GM18511 (cell line): ENCODE data around the gene UFSP1.
"Not testable (repeated sequence)": the region's sequence is repeated elsewhere in the genome, so short reads cannot be mapped to it uniquely, and the experiment has no call there.

Source experiments
- ATAC-seq: cut with Tn5 transposase; IDR thresholded peaks from one replicate; pipeline ENCODE4 v1.9.1; 2021; ENCODE audit warnings: mild to moderate bottlenecking, moderate library complexity; ENCODE audit not compliant: unreplicated experiment

Gene UFSP1

DNA sequence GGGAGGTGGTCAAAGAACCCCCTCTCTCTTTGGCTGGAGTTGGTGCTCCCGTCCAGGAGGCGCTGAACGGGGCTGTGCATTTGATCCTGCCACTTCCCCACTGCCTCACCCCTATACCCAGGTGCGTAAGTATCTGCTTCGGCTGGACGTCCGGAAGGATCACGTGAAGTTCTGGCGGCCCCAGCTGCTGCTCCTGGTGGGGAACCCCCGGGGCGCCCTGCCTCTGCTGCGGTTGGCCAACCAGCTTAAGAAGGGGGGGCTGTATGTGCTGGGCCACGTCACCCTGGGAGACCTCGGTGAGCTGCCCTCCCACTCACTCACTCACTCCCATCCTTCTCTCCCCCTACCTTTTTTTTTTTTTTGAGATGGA is 27.9 kb downstream of the UFSP1 start:
- no peak for ATAC-seq

DNA sequence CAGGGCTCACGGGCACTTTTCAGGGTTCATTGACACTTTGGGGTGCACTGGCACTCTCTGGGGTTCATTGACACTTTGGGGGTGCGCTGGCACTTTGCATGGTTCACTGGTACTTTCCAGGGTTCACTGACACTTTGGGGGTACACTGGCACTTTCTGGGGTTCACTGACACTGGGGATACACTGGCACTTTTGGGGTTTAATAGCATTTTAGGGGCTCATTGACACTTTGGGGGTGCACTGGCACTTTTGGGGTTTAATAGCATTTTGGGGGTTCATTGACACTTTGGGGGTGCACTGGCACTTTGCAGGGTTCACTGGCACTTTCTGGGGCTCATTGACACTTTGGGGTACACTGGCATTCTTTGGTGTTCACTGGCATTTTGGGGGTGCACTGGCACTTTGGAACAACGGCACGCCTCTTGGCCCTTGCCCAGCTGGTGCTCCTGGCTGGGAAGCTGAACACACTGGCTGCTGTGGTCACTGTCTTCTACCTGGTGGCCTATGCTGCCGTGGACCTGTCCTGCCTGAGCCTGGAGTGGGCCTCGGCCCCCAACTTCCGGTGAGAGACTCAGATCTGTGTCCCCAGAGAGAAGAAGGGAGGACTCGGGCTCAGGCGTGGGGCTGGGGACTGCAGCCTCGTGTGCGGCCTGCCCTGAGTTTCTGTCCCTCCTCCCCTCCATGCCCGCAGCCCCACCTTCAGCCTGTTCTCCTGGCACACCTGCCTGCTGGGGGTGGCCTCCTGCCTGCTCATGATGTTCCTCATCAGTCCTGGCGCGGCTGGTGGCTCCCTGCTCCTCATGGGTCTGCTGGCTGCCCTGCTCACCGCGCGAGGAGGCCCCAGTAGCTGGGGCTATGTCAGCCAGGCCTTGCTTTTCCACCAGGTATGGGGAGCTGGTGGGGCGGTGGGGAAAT is 28.6 kb downstream of the UFSP1 start:
- ATAC-seq: no peak

DNA sequence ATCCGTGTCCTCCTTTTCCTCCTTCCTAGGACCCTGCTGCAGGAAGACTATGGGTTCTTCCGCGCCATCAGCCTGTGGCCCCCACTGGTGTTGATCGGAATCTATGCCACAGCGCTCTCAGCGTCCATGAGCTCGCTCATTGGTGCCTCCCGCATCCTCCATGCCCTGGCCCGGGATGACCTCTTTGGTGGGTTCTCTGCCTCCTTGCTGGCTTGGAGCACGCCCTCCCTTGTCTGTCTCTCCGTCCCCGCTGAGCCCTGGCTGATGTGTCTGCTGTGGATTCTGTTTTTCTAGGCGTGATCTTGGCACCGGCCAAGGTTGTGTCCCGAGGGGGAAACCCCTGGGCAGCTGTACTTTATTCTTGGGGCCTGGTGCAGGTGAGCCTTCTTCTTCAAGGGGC is 29.7 kb downstream of the UFSP1 start:
- ATAC-seq: no peak

DNA sequence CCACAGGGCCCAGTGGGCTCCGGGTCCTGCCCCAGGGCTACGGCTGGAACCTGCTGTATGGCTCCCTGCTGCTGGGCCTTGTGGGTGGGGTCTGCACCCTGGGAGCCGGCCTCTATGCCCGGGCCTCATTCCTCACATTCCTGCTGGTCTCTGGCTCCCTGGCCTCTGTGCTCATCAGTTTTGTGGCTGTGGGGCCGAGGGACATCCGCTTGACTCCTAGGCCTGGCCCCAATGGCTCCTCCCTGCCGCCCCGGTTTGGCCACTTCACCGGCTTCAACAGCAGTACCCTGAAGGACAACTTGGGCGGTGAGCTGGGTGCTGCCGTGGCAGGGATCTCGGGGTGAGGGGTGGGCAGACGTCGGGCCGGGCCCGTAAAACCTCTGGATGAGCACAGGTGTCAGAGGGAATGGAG is 32.6 kb downstream of the UFSP1 start:
- no peak for ATAC-seq

DNA sequence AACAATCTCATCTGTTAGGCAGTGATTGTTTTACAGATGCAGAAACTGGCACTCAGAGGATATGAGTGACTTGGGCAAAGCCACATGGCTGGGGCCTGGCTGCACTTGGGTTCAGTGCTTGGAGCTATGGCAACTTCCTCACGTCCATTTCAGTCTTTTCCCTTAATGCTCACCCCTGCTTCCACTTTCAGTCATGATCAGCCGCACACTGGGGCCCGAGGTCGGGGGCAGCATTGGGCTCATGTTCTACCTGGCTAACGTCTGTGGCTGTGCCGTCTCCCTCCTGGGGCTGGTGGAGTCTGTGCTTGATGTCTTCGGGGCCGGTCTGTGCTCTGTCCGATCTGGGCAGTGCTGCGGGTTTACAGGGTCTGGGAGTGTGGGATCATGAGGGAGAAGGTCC is 34.0 kb downstream of the UFSP1 start:
- no peak for ATAC-seq

DNA sequence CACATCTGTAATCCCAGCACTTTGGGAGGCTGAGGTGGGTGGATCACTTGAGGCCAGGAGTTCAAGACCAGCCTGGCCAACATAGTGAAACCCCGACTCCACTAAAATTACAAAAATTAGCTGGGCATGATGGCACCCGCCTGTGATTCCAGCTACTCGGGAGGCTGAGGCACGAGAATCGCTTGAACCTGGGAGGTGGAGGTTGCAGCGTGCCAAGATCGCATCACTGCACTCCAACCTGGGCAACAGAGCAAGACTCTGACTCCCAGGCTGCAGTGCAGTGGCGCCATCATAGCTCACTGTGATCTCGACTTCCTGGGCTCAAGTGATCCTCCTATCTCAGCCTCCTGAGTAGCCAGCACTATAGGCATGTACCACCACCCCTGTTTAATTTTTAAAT is 34.6 kb downstream of the UFSP1 start:
- ATAC-seq: not testable (repeated sequence)

DNA sequence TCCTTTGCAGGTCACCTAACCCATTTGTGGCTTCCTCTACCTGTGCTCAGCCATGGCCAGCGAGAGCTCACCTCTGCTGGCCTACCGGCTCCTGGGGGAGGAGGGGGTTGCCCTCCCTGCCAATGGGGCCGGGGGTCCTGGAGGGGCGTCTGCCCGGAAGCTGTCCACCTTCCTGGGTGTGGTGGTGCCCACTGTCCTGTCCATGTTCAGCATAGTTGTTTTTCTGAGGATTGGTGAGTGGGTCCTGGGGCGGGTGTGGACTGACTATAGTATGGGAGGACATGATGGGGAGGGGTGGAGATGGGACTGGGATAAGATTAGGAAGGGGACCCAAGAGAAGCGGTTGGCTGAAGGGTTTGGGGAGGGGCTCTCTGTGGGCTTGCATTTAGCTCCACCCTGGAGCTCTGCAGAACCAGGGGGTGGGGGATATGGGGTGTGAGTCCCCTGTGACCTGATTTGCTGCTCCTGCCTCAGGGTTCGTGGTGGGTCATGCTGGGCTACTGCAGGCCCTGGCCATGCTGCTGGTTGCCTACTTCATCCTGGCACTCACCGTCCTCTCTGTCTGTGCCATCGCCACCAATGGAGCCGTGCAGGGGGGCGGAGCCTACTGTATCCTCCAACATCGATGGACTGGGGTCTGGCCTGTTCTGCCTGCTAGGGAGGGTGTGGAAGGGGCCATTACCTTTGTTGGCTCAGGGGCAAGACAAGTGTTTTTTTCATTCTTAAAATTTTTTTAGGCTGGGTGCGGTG is 35.2 kb downstream of the UFSP1 start:
- ATAC-seq: no peak

DNA sequence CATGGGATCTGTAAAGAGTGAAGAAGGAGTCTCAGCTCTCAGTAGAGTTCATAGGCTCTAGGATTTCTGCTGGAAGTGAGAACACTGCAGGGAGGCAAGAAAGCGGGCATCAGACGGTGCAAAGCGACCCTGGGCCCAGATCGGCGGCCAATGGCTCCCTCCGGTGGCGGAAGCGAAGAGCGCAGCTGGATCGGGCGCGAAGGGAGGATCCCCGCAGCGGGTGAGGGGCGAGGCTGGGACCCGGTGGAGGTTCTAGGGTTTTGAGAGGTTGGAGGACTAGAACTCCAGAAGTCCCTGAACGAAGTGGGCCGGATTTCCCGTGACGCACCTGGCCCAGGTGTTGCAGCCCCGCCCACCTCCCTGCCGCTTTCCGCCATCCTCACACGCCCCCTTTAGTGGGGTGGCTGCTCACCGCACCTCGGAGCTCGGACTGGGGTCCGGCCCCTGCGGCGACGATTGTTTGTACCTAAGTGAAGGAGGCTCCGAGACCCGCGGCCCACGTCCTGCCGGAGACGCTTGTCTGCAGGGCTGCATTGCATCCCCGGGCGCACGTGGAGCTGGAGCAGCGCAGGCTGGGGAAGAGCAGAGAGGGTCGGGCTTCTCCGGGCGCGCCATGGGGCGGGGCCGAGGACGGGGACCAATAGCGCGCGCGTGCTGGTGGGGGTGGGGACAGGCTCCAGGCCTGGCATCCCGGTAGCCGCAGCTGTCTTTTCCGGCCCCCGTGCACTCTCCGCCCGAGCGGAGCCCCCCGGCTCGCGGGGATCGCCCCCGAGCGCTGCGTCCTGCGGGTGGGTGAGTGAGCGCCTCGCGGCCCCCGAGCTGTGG is 37.3 kb downstream of the UFSP1 start, which contains the start of gene SLC12A9:
Gene SLC12A9 (plus strand): TSS at position 666 of the 825 bp plus-strand sequence. CDS start 1,485 bp downstream, outside the sequence.
- ATAC-seq: peak; percentile 89

DNA sequence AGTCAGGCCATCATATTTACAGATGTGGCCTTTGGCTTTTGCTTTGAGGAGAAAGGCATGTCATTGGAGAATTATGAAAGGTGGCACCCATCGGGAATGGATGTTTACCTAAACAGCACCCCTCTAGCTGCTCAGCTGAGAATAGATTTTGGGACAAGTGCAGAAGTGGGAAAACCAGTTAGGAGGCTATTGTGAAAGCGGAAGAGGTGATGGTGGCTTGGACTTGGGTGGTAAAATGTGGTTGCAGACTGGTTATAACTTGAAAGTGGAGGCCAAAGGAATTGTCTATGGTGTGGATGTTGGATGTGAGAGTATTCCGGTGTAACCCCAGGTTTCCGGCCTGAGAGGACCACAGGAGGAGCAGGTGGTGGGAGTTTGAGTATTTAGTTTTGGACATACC is 42.2 kb downstream of the UFSP1 start:
- no peak for ATAC-seq

DNA sequence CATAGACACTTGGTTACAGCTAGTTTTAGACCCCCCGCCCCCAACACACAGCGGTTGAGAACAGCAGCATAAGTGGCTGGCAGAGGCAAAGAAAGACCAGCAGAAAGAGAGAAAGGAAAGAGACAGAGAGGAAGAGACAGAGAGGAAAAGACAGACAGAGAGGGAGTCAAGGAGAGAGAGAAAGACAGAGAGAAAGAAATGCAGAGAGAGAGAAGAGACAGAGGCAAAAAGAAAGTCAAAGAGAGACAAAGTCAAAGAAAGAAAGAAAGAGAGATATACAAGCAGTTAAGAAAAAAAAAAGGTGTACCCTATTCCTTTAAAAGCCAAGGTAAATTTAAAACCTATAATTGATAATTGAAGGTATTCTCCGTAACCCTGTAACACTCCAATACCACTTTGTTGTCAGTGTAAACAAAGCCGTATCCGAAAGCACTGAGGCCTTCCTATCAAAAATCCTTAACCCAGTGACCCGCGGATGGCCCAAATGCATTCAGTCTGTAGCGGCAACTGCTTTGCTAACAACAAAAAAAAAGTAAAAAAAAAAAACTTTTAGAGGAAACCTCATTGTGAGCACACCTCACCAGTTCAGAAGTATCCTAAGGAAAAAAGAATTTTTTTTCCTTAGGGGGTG is 48.9 kb downstream of the UFSP1 start:
- ATAC-seq: no peak

DNA sequence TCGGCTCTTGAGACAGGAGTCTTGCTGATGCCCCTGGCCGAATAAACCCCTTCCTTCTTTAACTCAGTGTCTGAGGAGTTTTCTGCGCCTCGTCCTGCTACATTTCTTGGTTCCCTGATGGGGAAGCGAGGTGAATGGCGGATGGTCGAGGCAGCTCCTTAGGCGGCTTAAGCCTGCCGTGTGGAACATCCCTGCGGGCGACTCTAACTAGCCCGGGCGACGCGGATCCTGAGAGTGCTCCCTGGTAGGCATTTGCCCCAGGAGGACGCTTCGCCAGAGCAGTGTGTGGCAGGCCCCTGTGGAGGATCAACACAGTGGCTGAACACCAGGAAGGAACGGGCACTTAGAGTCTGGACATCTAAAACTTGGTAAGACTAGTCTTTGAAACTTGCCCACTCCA is 50.2 kb downstream of the UFSP1 start:
- no peak for ATAC-seq
